Activated naive CD4-positive, alpha-beta T cell treated with anti-CD3 and anti-CD28 coated beads, Interleukin-2, amount 10 ng/mL, durations not matched to agents 7 days and 5 days (primary cell): Measurements from ENCODE around the gene PRKN.

ENCODE experiments used
- CTCF ChIA-PET: fragments of 350-600 bp; sonication (Branson Sonifier 250); formaldehyde crosslinking; loops from one replicate; lab custom pipeline; 2021; ENCODE audit warnings: antibody characterized with exemption; lab: Charles Lee
- DNase-seq: peaks from one replicate; pipeline ENCODE4 v3.0.0-alpha.2; 2020
- H3K27ac Mint-ChIP-seq: one replicate; pipeline ENCODE4 v1.8.0; 2021; ENCODE audit warnings: mild to moderate bottlenecking, moderate library complexity, mixed read lengths
- H3K27me3 Mint-ChIP-seq: one replicate; pipeline ENCODE4 v1.8.0; 2021; ENCODE audit warnings: mild to moderate bottlenecking, mixed read lengths
- H3K36me3 Mint-ChIP-seq: one replicate; pipeline ENCODE4 v1.8.0; 2021; ENCODE audit warnings: mixed read lengths
- H3K4me1 Mint-ChIP-seq: one replicate; pipeline ENCODE4 v1.8.0; 2021; ENCODE audit warnings: mixed read lengths
- H3K4me3 Mint-ChIP-seq: one replicate; pipeline ENCODE4 v1.8.0; 2021; ENCODE audit warnings: mild to moderate bottlenecking, moderate library complexity, mixed read lengths
- H3K9me3 Mint-ChIP-seq: one replicate; pipeline ENCODE4 v1.8.0; 2021; ENCODE audit warnings: mixed read lengths

PRKN gene

DNA sequence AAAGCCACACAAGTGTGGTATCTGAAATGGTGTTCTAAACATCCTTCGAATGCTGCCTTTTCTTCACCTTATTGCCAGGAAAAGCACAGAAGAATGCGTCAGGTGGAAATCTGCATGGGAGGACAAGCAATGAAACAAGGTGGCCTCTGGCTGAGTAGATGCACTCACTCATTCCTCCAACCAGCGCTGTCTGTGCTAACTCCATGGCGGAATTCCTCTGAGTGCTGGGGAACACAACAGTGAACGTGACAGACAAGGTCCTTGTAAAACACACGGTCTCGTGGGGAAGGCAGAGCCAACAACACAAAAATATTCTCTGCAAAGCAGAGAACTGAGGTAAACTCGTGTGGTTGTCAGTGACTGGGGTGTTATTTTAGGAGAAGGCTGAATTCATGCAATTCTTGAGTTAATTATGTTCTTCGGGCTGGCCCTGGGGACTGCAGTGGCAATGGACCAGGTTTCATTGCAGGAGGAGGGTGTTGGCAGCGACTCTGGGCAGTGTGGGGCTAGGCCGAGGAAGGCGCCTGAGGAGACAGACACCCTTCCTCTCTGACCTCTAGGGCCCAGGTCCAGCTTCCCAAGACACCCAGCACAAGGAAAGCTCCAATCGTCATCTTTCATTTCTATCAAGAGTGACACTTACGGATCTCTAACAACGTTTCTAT is 339.7 kb downstream of the PRKN start:
- no peaks in the 10 kb centered on the region for H3K9me3 Mint-ChIP-seq
- DNase-seq = no peak
- no peak overlapping the region for H3K27ac Mint-ChIP-seq
- no peaks in the 10 kb centered on the region for H3K4me1 Mint-ChIP-seq
- H3K36me3 Mint-ChIP-seq = no peaks in the 10 kb centered on the region
- H3K4me3 Mint-ChIP-seq = no peak overlapping the region
- CTCF ChIA-PET = no interaction called here
- H3K27me3 Mint-ChIP-seq = no peaks in the 10 kb centered on the region

DNA sequence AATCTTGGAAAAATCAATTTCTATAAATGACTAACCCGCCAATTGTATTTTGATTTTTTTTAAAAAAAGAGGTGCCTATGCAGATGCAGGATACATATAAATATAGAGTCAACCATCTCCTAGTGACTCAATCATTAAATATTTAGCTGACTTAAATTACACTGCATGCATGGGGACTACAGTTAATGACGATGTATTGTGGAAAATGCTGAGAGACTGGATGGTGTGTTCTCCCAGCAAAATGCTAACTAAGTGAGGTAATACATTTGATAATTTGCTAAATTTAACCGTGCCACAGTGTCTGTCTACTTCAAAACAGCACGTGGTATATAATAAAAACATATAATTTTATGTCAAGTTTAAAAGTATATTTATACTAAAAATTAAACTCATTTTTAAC is 341.6 kb downstream of the PRKN start:
- H3K36me3 Mint-ChIP-seq = no peaks in the 10 kb centered on the region
- no peaks in the 10 kb centered on the region for H3K9me3 Mint-ChIP-seq
- no peak overlapping the region for H3K27ac Mint-ChIP-seq
- no peaks in the 10 kb centered on the region for H3K4me1 Mint-ChIP-seq
- no peak for DNase-seq
- CTCF ChIA-PET = no interaction called here
- H3K27me3 Mint-ChIP-seq = no peaks in the 10 kb centered on the region
- no peak overlapping the region for H3K4me3 Mint-ChIP-seq

DNA sequence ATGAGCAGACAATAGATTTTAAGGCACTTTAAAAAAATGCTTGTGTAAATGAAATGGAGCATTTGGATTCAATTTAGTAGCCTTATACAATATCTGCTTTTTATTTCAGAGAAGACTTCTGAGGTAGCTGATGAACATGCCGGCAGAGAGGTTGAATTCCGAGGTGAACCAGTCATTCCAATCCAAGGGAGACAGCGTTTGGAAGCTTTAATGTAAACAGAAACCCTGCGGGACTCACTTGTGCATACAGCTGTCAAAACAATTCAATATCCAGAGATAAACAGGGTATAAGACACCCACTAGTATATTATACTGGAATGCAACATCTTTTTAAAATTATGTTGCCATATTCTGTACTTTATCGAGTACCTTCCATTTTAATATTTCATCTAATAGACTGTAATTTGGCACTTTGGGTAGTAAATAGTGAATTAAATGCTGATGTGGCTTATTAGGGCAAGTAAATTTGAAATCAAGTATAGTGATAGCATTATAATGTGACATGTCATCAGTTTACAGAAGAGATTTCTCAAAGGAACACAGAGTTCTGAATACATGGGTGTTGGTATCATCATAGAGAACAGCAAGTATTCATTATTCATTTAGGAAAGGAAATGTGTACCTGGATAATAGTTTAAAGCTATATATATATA is 347.7 kb downstream of the PRKN start:
- peaks cover 1% of the 10 kb centered on the region for H3K9me3 Mint-ChIP-seq
- DNase-seq = no peak
- H3K4me1 Mint-ChIP-seq = no peaks in the 10 kb centered on the region
- no peak overlapping the region for H3K27ac Mint-ChIP-seq
- no peaks in the 10 kb centered on the region for H3K36me3 Mint-ChIP-seq
- no peaks in the 10 kb centered on the region for H3K27me3 Mint-ChIP-seq
- H3K4me3 Mint-ChIP-seq = no peak overlapping the region
- CTCF ChIA-PET = no interaction called here

DNA sequence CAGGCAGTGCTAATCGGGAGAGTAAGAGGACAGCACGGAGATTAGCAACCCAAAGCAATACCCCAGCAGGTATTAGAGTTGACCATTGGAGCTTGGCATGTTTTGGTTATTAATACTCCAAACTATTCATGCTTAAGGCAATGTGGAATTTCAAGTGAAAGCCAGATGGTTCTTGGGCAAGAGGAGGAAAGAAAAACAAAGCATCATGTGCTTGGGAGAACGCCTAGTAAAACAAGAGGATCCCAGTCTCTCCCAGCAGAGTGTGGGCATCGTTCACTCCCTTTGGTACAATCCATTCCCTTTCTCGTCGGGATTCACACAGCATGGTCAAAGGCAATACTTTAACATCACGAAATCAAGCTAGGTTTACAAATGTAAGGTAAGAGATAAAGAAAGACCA is 349.8 kb downstream of the PRKN start:
- no peak overlapping the region for H3K4me3 Mint-ChIP-seq
- H3K9me3 Mint-ChIP-seq = peaks cover 1% of the 10 kb centered on the region
- H3K27me3 Mint-ChIP-seq = no peaks in the 10 kb centered on the region
- DNase-seq = no peak
- H3K27ac Mint-ChIP-seq = no peak overlapping the region
- H3K36me3 Mint-ChIP-seq = no peaks in the 10 kb centered on the region
- CTCF ChIA-PET = no interaction called here
- no peaks in the 10 kb centered on the region for H3K4me1 Mint-ChIP-seq

DNA sequence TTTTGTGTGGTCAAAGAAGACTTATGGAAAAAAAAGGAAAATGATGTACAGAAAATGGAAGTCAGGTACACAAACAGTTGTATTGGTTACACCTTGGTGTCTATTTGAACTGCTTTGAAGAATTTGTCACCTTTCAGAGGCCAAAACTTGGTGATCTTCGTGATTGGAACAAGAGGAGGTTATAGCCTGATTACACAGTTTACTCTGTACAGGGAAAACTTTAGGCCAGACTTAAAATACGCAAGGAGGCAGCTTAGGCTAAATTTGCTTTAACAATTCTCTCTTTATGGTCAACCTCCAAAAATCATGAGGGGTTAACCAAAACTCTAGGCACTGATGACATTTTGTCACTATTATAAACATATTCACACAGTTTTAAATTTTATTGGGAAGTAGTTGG is 353.7 kb downstream of the PRKN start:
- CTCF ChIA-PET = no interaction called here
- no peaks in the 10 kb centered on the region for H3K4me1 Mint-ChIP-seq
- H3K36me3 Mint-ChIP-seq = no peaks in the 10 kb centered on the region
- H3K4me3 Mint-ChIP-seq = no peak overlapping the region
- no peaks in the 10 kb centered on the region for H3K27me3 Mint-ChIP-seq
- DNase-seq = no peak
- H3K9me3 Mint-ChIP-seq = no peaks in the 10 kb centered on the region
- no peak overlapping the region for H3K27ac Mint-ChIP-seq

DNA sequence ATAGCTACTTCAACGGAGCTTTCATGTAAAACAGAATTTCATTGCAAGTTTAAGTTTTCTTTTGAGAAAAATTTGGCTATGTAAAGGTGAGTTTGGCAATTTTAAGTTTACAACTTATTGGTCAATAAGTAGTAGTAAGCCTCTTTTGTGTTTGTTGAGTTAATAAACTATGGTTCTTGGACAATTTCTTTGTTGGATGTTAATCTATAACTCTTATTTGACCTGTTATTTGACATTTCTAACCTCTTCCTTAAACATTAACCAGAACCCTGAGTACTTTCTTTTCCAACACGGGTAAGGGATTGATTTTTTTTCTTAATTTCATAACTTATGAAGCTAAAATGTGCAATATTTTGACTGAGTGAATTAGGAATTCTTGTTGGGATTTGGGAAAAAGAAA is 354.4 kb downstream of the PRKN start:
- H3K27ac Mint-ChIP-seq = no peak overlapping the region
- no peak for DNase-seq
- no peak overlapping the region for H3K4me3 Mint-ChIP-seq
- no peaks in the 10 kb centered on the region for H3K9me3 Mint-ChIP-seq
- no peaks in the 10 kb centered on the region for H3K27me3 Mint-ChIP-seq
- H3K4me1 Mint-ChIP-seq = no peaks in the 10 kb centered on the region
- CTCF ChIA-PET = no interaction called here
- no peaks in the 10 kb centered on the region for H3K36me3 Mint-ChIP-seq

DNA sequence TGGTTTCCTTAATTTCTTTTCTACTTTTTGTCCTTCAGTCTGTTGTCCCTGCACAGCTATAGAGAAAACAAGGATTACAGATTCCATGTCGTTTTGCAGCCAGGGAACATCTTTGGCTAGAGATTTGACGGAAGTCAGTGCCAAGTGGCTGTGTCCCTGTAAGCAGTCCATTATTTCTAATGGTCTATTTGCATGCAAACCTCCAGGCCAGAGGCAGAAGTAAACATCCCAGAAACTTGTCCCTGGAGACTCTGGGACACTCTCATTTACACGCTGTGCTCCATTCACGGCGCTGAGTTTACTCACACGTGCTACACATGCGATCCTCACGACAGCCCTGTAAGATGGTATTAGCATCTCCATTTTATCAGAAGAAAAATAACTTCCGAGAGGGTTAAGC is 355.5 kb downstream of the PRKN start:
- Mint-ChIP-seq H3K4me3 (no peak overlapping the region), H3K27ac (no peak overlapping the region), H3K4me1 (no peaks in the 10 kb centered on the region), H3K27me3 (no peaks in the 10 kb centered on the region), H3K36me3 (no peaks in the 10 kb centered on the region), H3K9me3 (no peaks in the 10 kb centered on the region)
- no peak for DNase-seq
- CTCF ChIA-PET = no interaction called here

DNA sequence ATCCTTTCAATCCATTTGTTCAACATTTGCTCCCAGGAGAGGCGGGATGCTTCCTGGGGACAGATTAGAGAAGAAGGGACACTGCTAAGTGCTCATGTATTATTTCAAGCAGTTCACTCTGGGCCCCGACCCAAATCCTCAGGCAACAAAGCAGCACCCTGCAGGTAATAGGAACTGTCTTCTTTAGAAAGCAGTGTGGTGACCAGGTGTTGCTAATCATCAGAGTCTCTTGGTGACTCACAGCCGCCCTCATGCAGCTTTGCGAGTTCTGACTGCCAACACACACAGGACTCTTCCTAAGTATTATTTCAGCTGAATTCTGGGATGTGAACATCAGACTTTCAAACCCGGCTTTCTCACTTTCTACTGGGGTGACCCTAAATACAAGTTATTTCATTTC is 356.4 kb downstream of the PRKN start:
- no peaks in the 10 kb centered on the region for H3K36me3 Mint-ChIP-seq
- H3K27me3 Mint-ChIP-seq = no peaks in the 10 kb centered on the region
- no peak overlapping the region for H3K27ac Mint-ChIP-seq
- H3K9me3 Mint-ChIP-seq = no peaks in the 10 kb centered on the region
- DNase-seq = no peak
- no peak overlapping the region for H3K4me3 Mint-ChIP-seq
- no peaks in the 10 kb centered on the region for H3K4me1 Mint-ChIP-seq
- CTCF ChIA-PET = no interaction called here

DNA sequence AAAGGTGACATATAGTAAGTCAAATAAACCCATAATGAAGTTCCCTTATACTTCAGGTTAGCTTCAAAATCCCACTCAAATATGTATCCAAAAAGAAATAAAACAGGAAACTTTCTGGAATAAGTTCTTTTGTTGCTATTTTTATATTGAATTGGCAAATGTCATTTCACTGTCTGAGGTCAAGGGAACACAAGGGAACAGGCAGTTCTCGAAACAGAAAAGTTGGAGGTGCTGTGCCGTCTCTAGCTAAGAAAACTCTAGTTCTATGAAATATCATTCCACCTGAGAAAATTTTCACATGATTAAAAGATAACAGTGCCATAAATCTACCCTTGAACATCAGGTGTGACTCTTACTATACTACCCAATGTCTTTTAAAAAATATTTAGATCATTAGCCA is 358.5 kb downstream of the PRKN start:
- Mint-ChIP-seq H3K4me1 (no peaks in the 10 kb centered on the region), H3K27me3 (no peaks in the 10 kb centered on the region), H3K9me3 (no peaks in the 10 kb centered on the region), H3K36me3 (no peaks in the 10 kb centered on the region), H3K4me3 (no peak overlapping the region), H3K27ac (no peak overlapping the region)
- CTCF ChIA-PET = no interaction called here
- DNase-seq = no peak

DNA sequence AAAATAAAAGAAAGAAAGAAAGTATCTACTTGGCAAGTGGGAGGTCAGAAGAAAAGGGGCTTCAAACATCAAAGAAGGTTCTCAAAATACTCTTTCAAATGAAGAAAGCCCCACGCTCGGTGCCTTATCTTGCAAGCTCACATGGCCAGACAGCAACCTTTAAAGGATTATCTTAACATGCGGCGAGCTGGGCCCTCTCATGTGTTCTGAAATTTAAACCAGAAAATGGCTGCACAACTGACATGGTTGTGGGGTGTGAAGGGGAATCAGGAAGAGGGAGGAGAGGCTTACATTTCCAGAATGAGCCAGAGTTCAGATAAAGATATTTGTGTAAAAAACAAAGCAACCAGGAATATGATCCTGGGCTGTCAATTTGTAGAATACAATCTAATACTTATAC is 363.1 kb downstream of the PRKN start:
- Mint-ChIP-seq H3K36me3 (no peaks in the 10 kb centered on the region), H3K27me3 (no peaks in the 10 kb centered on the region), H3K4me1 (no peaks in the 10 kb centered on the region), H3K4me3 (no peak overlapping the region), H3K9me3 (no peaks in the 10 kb centered on the region), H3K27ac (no peak overlapping the region)
- CTCF ChIA-PET = no interaction called here
- DNase-seq = no peak

DNA sequence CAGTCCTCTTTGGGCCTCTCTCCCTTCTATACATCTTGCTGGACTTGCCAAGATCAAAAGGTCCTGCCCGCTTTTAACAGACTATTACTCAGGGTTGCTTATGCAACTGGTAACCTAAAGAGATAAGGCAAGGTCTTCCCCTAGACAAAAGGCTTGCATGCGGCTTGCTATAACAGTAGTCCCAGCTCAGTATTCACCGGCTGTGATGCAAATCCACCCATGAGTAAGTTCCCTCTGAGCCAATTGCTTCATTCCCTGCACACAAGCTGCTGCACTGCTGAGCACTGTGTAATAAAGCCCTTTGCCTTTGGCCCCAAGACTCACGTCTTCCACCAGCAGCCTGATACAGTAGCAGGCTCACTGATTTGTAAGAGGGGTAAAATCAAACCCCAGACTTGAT is 363.8 kb downstream of the PRKN start:
- H3K9me3 Mint-ChIP-seq = no peaks in the 10 kb centered on the region
- H3K4me3 Mint-ChIP-seq = no peak overlapping the region
- no peaks in the 10 kb centered on the region for H3K36me3 Mint-ChIP-seq
- no peaks in the 10 kb centered on the region for H3K27me3 Mint-ChIP-seq
- DNase-seq = no peak
- H3K27ac Mint-ChIP-seq = no peak overlapping the region
- H3K4me1 Mint-ChIP-seq = no peaks in the 10 kb centered on the region
- CTCF ChIA-PET = no interaction called here

DNA sequence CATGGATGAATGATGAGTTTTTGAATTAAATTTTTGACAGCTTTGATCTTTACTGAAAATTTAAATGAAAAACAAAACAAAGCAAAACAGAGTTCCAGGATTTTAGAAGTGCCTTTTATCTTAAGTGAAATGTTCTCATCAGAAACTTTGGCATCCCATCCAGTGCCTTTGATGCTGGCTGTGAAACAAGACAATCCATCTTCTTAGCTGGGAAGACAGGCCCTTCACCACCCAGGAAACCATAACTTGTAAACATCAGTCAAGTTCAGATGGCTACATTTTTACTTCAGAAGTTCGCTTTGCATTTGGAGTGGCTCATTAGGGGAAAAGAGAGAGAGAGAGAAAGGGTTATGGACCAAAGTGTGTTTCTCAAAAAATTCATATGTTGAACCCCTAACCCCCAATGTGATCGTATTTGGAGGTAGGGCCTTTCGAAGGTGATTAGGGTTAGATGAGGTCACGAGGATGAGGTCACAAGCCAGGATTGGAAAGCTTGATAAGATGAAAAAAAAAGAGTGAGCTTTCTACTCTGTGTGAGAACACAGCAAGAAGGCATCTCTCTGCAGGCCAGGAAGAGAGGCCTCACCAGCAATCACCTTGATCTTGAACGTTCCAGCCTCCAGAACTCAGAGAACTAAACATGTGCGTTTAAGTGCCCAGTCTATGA is 366.5 kb downstream of the PRKN start:
- H3K36me3 Mint-ChIP-seq = no peaks in the 10 kb centered on the region
- no peaks in the 10 kb centered on the region for H3K9me3 Mint-ChIP-seq

DNA sequence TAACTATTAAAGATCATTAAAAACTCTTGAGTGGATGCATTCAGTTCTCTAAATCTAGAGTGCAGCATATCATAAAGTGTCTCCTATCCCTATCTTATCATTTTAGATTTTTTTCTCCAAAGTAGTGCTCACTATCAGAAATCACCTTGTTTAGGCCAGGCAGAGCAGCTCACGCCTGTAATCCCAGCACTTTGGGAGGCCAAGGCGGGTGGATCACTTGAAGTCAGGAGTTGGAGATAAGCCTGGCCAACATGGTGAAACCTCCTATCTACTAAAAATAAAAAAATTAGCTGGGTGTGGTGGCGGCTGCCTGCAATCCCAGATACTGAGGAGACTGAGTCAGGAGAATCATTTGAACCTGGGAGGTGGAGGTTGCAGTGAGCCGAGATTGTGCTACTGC is 368.9 kb downstream of the PRKN start:
- H3K27me3 Mint-ChIP-seq = no peaks in the 10 kb centered on the region
- no peaks in the 10 kb centered on the region for H3K4me1 Mint-ChIP-seq
- no peak overlapping the region for H3K4me3 Mint-ChIP-seq
- no peaks in the 10 kb centered on the region for H3K36me3 Mint-ChIP-seq
- CTCF ChIA-PET = no interaction called here
- DNase-seq = no peak
- no peaks in the 10 kb centered on the region for H3K9me3 Mint-ChIP-seq
- H3K27ac Mint-ChIP-seq = no peak overlapping the region

More for the DNA sequence above, 366.5 kb downstream of the PRKN start:
- no peak for DNase-seq
- CTCF ChIA-PET = no interaction called here
- H3K27me3 Mint-ChIP-seq = no peaks in the 10 kb centered on the region
- H3K4me1 Mint-ChIP-seq = no peaks in the 10 kb centered on the region
- H3K27ac Mint-ChIP-seq = no peak overlapping the region
- H3K4me3 Mint-ChIP-seq = no peak overlapping the region

DNA sequence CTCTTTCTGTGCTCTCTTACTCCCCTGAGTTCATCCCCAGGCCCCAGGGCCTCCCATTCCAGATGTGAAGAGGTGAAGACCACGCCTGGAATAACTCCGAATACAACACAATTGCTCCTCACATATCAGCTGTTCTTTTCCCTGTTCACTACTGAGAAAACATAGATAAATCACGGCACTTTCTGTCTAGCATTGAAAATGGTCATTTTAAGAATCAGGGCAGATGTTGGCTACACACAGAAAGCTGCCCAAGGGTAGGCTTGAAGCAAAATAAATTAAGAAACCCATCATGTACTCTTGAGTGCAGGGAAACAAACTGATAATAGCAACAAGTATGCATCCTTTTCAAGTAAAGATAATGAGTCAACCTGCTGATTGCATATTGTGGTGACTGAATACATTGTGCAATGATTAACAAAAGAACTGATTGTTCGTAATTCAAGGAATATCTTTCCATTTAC is 382.5 kb downstream of the PRKN start:
- Mint-ChIP-seq H3K27me3 (no peaks in the 10 kb centered on the region), H3K4me3 (no peak overlapping the region), H3K9me3 (no peaks in the 10 kb centered on the region), H3K27ac (no peak overlapping the region), H3K4me1 (no peaks in the 10 kb centered on the region), H3K36me3 (no peaks in the 10 kb centered on the region)
- no peak for DNase-seq
- CTCF ChIA-PET = no interaction called here

DNA sequence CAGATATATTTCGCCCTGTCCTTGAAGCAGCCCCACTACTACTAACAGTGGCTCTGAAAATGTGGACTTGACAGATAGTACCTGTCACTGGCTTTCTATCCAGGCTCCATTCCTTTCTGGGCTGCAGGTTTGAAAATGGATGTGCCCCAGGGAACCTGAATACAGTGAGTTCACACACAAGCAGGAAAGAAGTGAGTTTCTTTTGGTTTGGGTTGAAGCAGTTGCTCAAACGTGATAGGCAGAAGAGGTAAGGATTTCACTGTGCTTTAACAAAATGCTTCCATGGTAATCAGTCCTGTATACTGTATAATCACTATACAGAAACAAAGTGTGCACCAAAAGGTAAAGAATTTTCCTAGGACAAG is 382.9 kb downstream of the PRKN start:
- H3K27ac Mint-ChIP-seq = no peak overlapping the region
- no peaks in the 10 kb centered on the region for H3K36me3 Mint-ChIP-seq
- H3K9me3 Mint-ChIP-seq = no peaks in the 10 kb centered on the region
- no peak for DNase-seq
- H3K4me1 Mint-ChIP-seq = no peaks in the 10 kb centered on the region
- no peaks in the 10 kb centered on the region for H3K27me3 Mint-ChIP-seq
- CTCF ChIA-PET = no interaction called here
- no peak overlapping the region for H3K4me3 Mint-ChIP-seq
